H9 (cell line): ENCODE results near the gene KIF9. TPM values are rescaled to one million over a fixed set of nuclear protein-coding genes. Genes with fewer than 3 reads are reported as not detected.

Experiments used
- DNase-seq: peaks from one replicate; pipeline ENCODE4 v3.0.0-alpha.2; 2017
- H2AFZ ChIP-seq: one replicate; pipeline ENCODE4 v1.6.1; 2013; ENCODE audit warnings: mild to moderate bottlenecking, low read length, control low read depth, moderate library complexity
- H2AK5ac ChIP-seq: 2 replicates; pipeline ENCODE4 v1.6.1; 2013; ENCODE audit warnings: low read length, control low read depth, mixed read lengths; ENCODE audit not compliant: insufficient read length
- H2BK120ac ChIP-seq: one replicate; pipeline ENCODE4 v1.6.1; 2013; ENCODE audit warnings: low read depth, mild to moderate bottlenecking, low read length, control low read depth, inconsistent platforms; ENCODE audit not compliant: poor library complexity, severe bottlenecking
- H2BK12ac ChIP-seq: 2 replicates; pipeline ENCODE4 v1.6.1; 2013; ENCODE audit warnings: low read length, control low read depth, mixed read lengths, low read depth; ENCODE audit not compliant: insufficient read length
- H2BK15ac ChIP-seq: 2 replicates; pipeline ENCODE4 v1.6.1; 2013; ENCODE audit warnings: low read depth, low read length, control low read depth
- H2BK20ac ChIP-seq: one replicate; pipeline ENCODE4 v1.6.1; 2013; ENCODE audit warnings: low read depth, mild to moderate bottlenecking, low read length, control low read depth, inconsistent platforms; ENCODE audit not compliant: poor library complexity, severe bottlenecking
- H2BK5ac ChIP-seq: 2 replicates; pipeline ENCODE4 v1.6.1; 2013; ENCODE audit warnings: low read length, control low read depth, mixed read lengths; ENCODE audit not compliant: insufficient read length
- H3K14ac ChIP-seq: 2 replicates; pipeline ENCODE4 v1.6.1; 2013; ENCODE audit warnings: low read length, control low read depth; ENCODE audit not compliant: insufficient read depth
- H3K18ac ChIP-seq: 2 replicates; pipeline ENCODE4 v1.6.1; 2013; ENCODE audit warnings: low read depth, mild to moderate bottlenecking, mixed read lengths, low read length, control low read depth; ENCODE audit not compliant: insufficient read length
- H3K23ac ChIP-seq: 2 replicates; pipeline ENCODE4 v1.6.1; 2013; ENCODE audit warnings: low read length, control low read depth, mixed read lengths, low read depth; ENCODE audit not compliant: insufficient read length
- H3K23me2 ChIP-seq: 2 replicates; pipeline ENCODE4 v1.6.1; 2013; ENCODE audit warnings: low read depth, mild to moderate bottlenecking, mixed read lengths, low read length, control low read depth; ENCODE audit not compliant: insufficient read length, poor library complexity, severe bottlenecking
- H3K27ac ChIP-seq: 2 replicates; pipeline ENCODE4 v1.5.1; 2013; ENCODE audit warnings: low read length, control low read depth, mixed read lengths, low read depth; ENCODE audit not compliant: insufficient read length
- H3K27me3 ChIP-seq: 2 replicates; pipeline ENCODE4 v1.6.1; 2013; ENCODE audit warnings: low read length, control low read depth, inconsistent platforms; ENCODE audit not compliant: insufficient read depth
- H3K4ac ChIP-seq: 2 replicates; pipeline ENCODE4 v1.6.1; 2013; ENCODE audit warnings: low read depth, mild to moderate bottlenecking, control low read depth, inconsistent platforms, low read length, moderate library complexity
- H3K4me1 ChIP-seq: 2 replicates; pipeline ENCODE4 v1.6.1; 2013; ENCODE audit warnings: low read length, control low read depth, inconsistent platforms; ENCODE audit not compliant: insufficient read depth
- H3K4me2 ChIP-seq: 2 replicates; pipeline ENCODE4 v1.6.1; 2013; ENCODE audit warnings: low read length, control low read depth, mixed read lengths; ENCODE audit not compliant: insufficient read length, insufficient read depth
- H3K56ac ChIP-seq: 2 replicates; pipeline ENCODE4 v1.6.1; 2013; ENCODE audit warnings: low read depth, mild to moderate bottlenecking, mixed read lengths, low read length, control low read depth; ENCODE audit not compliant: insufficient read length
- H3K79me1 ChIP-seq: 2 replicates; pipeline ENCODE4 v1.6.1; 2013; ENCODE audit warnings: low read depth, mild to moderate bottlenecking, moderate library complexity, low read length, control low read depth, inconsistent platforms; ENCODE audit not compliant: insufficient read depth, poor library complexity, severe bottlenecking
- H3K79me2 ChIP-seq: 2 replicates; pipeline ENCODE4 v1.6.1; 2013; ENCODE audit warnings: low read length, control low read depth, inconsistent platforms; ENCODE audit not compliant: insufficient read depth
- H3K9ac ChIP-seq: 2 replicates; pipeline ENCODE4 v1.6.1; 2013; ENCODE audit warnings: low read length, control low read depth, mixed read lengths; ENCODE audit not compliant: insufficient read length; ENCODE audit errors: extremely low read depth
- H3K9me3 ChIP-seq: one replicate; pipeline ENCODE4 v1.6.1; 2013; ENCODE audit warnings: low read depth, low read length, inconsistent platforms; ENCODE audit not compliant: control insufficient read depth
- H3T11ph ChIP-seq: one replicate; pipeline ENCODE4 v1.6.1; 2013; ENCODE audit warnings: mild to moderate bottlenecking, low read length, control low read depth, inconsistent platforms
- H4K20me1 ChIP-seq: one replicate; pipeline ENCODE4 v1.6.1; 2013; ENCODE audit not compliant: control insufficient read depth, insufficient read length, insufficient read depth
- H4K5ac ChIP-seq: 2 replicates; pipeline ENCODE4 v1.6.1; 2013; ENCODE audit warnings: low read depth, mild to moderate bottlenecking, mixed read lengths, low read length, control low read depth; ENCODE audit not compliant: insufficient read length
- H4K8ac ChIP-seq: replicated peaks from 2 replicates; pipeline ENCODE4 v1.6.1; 2013; ENCODE audit warnings: low read length, control low read depth, mixed read lengths, low read depth; ENCODE audit not compliant: insufficient read length
- H4K91ac ChIP-seq: 2 replicates; pipeline ENCODE4 v1.6.1; 2013; ENCODE audit warnings: low read depth, mild to moderate bottlenecking, moderate library complexity, mixed read lengths, low read length, control low read depth; ENCODE audit not compliant: insufficient read length
- H3K27ac Mint-ChIP-seq, 3 experiments: 2 replicates in 2 of 3; 3 replicates in 1 of 3; pipeline ENCODE4 v1.8.0; 2020 to 2021; ENCODE audit warnings: mixed read lengths in 3 of 3, mild to moderate bottlenecking in 1 of 3, moderate library complexity in 1 of 3
- H3K27me3 Mint-ChIP-seq: 2 replicates; pipeline ENCODE4 v1.8.0; 2021; ENCODE audit warnings: low read depth, mild to moderate bottlenecking, moderate library complexity, mixed read lengths
- H3K36me3 Mint-ChIP-seq, 3 experiments: 2 replicates in 2 of 3; 3 replicates in 1 of 3; pipeline ENCODE4 v1.8.0; 2020 to 2021; ENCODE audit warnings: low read depth in 3 of 3, mixed read lengths in 3 of 3; ENCODE audit not compliant: insufficient read depth in 1 of 3
- H3K4me1 Mint-ChIP-seq, 2 experiments: 2 replicates each; pipeline ENCODE4 v1.8.0; 2020; ENCODE audit warnings: mixed read lengths in 2 of 2
- H3K4me3 Mint-ChIP-seq, 2 experiments: 2 replicates in 1 of 2; 3 replicates in 1 of 2; pipeline ENCODE4 v1.8.0; 2020 to 2021; ENCODE audit warnings: mild to moderate bottlenecking in 2 of 2, mixed read lengths in 2 of 2, moderate library complexity in 1 of 2
- H3K9me3 Mint-ChIP-seq, 2 experiments: 2 replicates in 1 of 2; 3 replicates in 1 of 2; pipeline ENCODE4 v1.8.0; 2020; ENCODE audit warnings: mild to moderate bottlenecking in 2 of 2, mixed read lengths in 2 of 2, moderate library complexity in 1 of 2
- CTCF ChIP-seq: fragments of 200-600 bp; sonication (generic); conservative IDR thresholded peaks from 3 replicates; pipeline ENCODE4 v1.8.0; 2021; ENCODE audit warnings: antibody characterized with exemption, mild to moderate bottlenecking
- WGBS: extraction: QIAGEN DNeasy Blood & Tissue Kit; methylation state at CpG from one replicate; pipeline ENCODE4 v1.1.7; 2013; ENCODE audit warnings: missing lambda C conversion rate, low lambda C conversion rate, mixed read lengths; ENCODE audit not compliant: insufficient read length; ENCODE audit errors: extremely low coverage; 5-methylcytosine and 5-hydroxymethylcytosine counted together
- total RNA-seq: library from RNA; stranded (reverse); gene quantifications from 2 replicates; pipeline ENCODE4 v1.2.1, GENCODE V29; 2021

Gene KIF9
- total RNA-seq, 1 experiment from 2014 or later, result 8.4 TPM

GRCh38 chr3:47266709-47267489, 15.7 kb downstream of the KIF9 start:
- no peak overlapping the region for H3K23ac ChIP-seq
- Mint-ChIP-seq H3K36me3 (no peaks in the 10 kb centered on the region), H3K27me3 (no peaks in the 10 kb centered on the region; the same call in 1 of the 2 replicates), H3K4me1 (peaks cover 5% of the 10 kb centered on the region in 2 experiments), H3K4me3 (no peak overlapping the region), H3K27ac (no peak overlapping the region), H3K9me3 (no peaks in the 10 kb centered on the region)
- no peak overlapping the region for H2BK120ac ChIP-seq
- no peak overlapping the region for H2BK5ac ChIP-seq
- H2AK5ac ChIP-seq, result no peak overlapping the region
- H3T11ph ChIP-seq, result no peak overlapping the region
- H3K56ac ChIP-seq, result no peak overlapping the region
- H3K79me1 ChIP-seq, result no peaks in the 10 kb centered on the region
- no peak for DNase-seq
- H2BK20ac ChIP-seq, result no peak overlapping the region
- H3K9me3 ChIP-seq, result no peaks in the 10 kb centered on the region
- H3K4me2 ChIP-seq, result no peak overlapping the region
- H3K79me2 ChIP-seq, result no peaks in the 10 kb centered on the region
- no peak overlapping the region for H4K91ac ChIP-seq
- H3K27ac ChIP-seq, result no peak overlapping the region
- no peak overlapping the region for H3K4ac ChIP-seq
- no peaks in the 10 kb centered on the region for H3K27me3 ChIP-seq
- no peaks in the 10 kb centered on the region for H4K20me1 ChIP-seq
- H3K9ac ChIP-seq, result no peak overlapping the region
- H3K14ac ChIP-seq, result no peak overlapping the region
- H2BK15ac ChIP-seq, result no peak overlapping the region
- no peak overlapping the region for H2BK12ac ChIP-seq
- no peak overlapping the region for H3K18ac ChIP-seq
- TF ChIP-seq CTCF, result no peak
- H4K5ac ChIP-seq, result no peak overlapping the region
- H3K23me2 ChIP-seq, result no peaks in the 10 kb centered on the region
- no peaks in the 10 kb centered on the region for H3K4me1 ChIP-seq
- WGBS, result no CpG with 5 or more reads among the region's 11 CpGs
- no peak overlapping the region for H4K8ac ChIP-seq
- H2AFZ ChIP-seq, result no peak overlapping the region
